ENCODE measurements around the gene C9orf72.
A peak's percentile ranks its signal among the peaks of the same experiment; 100 is the strongest.

The C9orf72 gene

DNA sequence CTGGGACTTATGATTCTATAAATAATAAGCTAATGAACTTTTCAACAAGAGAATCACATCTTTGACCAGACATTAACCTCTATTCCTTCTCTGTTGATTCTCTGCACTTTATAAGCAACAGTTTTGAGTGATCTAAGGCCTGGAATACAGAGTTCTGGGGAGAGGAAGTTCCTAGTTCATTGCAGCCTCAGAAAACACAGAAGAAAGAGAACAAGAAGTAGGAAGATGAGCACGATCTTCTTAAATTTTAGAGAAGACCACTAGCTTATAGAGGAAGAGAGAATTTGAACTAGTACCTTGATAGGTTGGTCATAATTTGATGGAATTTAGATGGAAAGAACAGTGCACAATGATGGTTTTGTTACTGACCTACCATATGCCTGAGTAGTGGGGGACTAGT, 8.5 kb upstream of the C9orf72 start:
- no peak for DNase-seq (ENCODE audit: low read depth in 2 of 2)

DNA sequence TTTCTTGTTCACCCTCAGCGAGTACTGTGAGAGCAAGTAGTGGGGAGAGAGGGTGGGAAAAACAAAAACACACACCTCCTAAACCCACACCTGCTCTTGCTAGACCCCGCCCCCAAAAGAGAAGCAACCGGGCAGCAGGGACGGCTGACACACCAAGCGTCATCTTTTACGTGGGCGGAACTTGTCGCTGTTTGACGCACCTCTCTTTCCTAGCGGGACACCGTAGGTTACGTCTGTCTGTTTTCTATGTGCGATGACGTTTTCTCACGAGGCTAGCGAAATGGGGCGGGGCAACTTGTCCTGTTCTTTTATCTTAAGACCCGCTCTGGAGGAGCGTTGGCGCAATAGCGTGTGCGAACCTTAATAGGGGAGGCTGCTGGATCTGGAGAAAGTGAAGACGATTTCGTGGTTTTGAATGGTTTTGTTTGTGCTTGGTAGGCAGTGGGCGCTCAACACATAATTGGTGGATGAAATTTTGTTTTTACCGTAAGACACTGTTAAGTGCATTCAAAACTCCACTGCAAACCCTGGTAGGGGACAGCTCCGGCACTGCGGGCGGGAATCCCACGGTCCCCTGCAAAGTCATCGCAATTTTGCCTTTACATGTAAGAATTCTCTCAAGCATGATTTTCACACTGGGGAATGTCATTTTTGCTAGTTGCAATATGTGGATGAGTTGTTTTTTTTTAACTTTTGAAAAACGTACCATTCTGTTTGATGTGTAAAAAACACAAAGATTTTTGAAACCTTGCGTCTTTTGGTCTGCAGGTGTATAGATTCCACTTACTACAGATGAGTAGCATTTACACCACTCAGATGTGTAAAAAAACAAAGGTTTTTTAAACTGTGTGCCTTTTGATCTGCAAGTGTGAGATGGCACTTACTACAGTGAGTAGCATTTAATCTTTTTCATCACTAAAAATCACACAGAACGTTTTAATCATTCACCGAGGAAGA, 631 bp upstream of the C9orf72 start:
- DNase-seq (ENCODE audit: low read depth in 2 of 2): peak; percentile 81 to 95

DNA sequence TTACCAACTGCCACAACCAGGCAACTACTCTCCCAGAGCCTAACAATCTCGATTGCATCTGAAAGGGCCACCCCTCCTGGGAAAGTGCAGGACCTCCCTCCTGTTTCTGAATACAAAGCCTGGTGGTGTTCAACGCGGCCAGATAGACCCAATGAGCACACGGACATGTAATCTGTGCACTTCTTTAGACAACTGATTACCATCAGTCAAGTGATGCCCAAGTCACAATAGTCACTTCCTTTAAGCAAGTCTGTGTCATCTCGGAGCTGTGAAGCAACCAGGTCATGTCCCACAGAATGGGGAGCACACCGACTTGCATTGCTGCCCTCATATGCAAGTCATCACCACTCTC, 739 bp downstream of the C9orf72 start:
- peak in 1 of 2 donors; percentile 51 for DNase-seq (ENCODE audit: low read depth in 2 of 2)

DNA sequence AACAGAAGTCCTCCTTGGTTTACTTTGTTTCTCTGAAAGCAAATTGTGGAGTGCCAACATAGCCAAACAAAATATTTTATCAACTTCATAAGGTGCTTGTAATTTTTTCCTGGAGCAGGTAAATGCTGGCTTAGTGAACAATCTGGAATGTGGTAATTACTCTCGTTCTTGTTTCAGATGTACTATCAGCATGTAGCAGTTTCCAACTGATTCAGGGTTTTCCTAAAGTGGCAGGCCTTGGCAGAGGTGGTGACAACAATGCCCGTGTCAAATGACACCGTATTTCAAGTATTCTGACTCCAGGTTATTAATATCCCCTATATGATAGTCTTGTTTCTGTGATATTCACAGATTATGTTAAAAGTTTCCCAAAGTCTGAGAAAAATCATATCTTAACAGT, 1.2 kb downstream of the C9orf72 start:
- no peak for DNase-seq (ENCODE audit: low read depth in 2 of 2)

DNA sequence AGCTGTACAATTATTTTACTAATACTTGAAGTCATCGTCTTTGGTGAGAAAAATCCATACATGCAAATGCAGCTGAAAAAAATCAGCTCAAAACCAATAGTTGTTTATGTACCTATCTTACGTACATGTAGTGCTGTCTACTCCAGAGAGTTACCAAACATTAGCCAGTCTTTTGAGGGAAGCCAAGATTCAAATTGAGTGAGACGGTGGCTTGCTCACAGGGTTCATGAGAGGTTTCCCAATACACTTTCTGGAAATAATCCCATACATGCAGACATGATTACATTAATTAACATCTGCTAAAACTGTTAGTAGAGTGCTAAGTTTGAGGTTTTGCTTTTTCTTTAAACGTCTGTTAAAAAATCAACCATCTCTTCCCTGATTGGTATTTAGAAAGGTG, 2.3 kb downstream of the C9orf72 start:
- no peak for DNase-seq (ENCODE audit: low read depth in 2 of 2)

DNA sequence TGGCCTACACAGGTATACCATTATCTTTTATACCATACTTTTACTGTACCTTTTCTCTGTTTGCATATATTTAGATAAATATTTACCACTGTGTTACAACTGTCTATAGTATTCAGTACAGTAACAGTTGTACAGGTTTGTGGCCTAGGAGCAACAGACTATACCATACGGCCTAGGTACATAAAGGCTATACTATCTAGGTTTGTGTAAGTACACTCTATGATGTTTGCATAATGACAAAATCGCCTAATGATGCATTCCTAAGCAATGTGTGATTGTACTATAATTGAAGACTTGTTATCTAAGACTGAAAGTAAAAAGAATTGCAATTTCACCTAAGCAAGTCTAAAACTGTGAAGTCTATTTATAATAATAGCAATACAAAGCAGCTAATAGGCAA, 3.9 kb downstream of the C9orf72 start:
- DNase-seq (ENCODE audit: low read depth in 2 of 2): no peak

DNA sequence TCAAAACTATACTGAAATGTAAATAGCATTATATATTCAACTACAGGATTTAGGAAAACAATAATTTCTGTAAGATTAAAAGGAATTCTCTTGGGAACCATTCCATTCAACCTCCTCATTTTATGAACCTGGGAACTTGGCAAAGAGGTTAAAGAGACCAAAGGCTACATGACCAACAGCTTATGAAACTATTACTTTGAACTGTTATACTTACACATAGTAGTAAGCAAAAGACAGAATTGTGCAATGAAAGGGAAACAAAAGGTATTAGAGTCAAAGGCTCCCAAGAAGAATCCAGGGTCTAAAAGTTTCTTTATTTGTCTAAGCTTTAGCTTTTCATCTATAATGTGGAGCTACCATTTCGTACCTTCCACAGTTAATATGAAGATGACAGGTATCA, 7.2 kb downstream of the C9orf72 start:
- no peak for DNase-seq (ENCODE audit: low read depth in 2 of 2)

DNA sequence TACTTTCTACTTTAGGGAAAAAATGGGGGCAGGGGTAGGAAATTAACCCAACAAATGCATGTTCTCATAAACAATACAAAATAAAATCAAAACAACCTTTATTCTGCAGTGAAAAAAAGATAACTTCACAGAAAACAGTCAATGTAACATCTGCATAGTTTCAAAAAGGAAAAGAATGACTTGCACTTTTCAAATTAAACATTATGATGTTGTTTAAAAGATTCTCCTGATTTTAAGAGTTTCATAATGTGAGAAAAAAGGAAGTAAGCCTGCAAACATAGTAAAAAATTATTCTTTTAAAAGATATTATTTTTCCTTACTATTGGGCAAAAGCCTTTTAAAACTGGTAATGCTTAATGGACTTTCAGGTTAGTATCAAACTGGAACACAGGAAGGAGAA, 7.6 kb downstream of the C9orf72 start:
- no peak for DNase-seq (ENCODE audit: low read depth in 2 of 2)

DNA sequence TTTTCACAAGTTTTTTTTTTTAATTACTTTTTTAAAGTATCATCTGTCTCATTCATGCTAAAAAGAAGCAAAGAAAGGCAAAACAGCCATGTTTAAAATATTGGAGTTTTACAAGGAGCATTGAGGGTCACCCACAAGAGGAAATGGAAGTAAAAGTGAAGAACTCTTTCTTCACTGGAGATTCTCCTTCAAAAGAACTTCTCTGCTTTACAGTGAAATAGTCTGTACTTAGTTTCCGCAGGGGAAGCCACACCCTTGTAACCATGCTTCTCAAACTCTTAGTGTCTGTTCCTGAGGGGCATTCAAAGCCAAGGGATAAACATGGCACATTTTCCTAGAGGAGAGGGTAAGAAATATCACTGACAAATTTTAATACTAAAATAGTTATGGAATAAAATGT, 8.6 kb downstream of the C9orf72 start:
- DNase-seq (ENCODE audit: low read depth in 2 of 2): no peak

DNA sequence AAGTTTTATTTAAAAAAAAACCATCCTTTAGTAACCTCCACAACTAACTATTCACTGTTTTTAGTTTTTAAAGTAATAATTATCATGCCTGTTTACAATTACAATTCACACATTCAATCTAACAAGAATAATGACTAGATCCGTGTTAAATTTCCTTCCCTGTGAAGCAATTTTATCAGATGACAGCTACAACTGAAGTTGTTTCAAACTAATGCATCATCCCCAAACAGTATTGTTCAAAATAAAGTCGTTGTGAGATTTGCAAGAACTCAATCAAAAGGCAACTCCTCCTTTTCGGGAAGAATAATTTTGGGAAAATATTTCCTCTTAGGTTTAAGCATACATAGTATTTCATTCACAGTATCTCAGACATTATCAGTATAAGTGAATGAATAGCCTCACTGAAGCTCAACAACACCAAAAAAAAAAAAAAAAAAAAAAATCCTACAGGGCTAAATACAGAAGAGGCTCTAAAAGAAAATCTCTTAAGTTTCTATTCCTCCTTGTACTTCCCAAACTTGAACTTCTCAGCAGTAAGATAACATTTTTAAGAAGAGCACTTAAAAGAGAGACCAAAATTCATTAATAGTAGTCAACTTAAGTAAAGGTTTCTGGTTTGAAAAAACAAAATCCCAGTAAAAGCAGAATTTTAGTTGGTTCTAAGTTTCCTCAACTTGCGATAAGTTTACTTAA, 9.4 kb downstream of the C9orf72 start:
- no peak for DNase-seq (ENCODE audit: low read depth in 2 of 2)

DNA sequence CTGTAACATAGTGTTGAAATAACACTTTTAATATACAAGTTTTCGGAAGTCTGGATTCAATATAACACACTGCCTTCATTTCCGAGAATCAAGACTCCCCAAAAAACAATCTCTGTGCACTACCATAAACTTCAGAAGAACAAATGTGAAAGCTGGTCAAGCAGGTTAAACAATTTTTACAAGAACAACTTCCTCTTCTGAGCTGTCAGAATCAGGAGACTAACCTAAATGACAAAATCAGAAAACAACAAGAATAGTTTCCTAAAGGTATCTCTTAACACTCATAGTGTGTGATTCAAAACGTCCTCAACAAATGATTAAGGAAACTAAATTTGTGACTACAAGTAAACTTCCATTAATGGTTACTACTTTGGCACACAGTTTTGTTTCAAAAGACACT, 11.6 kb downstream of the C9orf72 start:
- no peak for DNase-seq (ENCODE audit: low read depth in 2 of 2)

DNA sequence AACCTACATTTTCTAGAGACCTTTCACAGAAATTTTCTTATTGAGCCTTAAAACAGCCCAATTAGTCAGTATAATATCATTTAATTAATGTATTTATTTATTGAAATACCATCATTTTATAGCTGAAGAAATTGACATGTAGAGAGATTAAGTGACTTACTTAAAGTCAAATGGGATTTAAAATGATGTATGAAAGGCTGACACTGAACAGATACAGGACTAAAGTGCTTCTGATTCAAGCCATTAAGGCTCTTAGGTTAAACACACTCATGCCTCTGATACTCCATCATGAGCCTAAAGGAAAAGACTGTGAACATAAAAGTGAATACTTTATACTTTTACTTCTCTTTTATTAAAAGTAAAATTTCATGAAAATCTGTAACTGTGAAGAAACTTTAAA, 12.8 kb downstream of the C9orf72 start:
- no peak for DNase-seq (ENCODE audit: low read depth in 2 of 2)

DNA sequence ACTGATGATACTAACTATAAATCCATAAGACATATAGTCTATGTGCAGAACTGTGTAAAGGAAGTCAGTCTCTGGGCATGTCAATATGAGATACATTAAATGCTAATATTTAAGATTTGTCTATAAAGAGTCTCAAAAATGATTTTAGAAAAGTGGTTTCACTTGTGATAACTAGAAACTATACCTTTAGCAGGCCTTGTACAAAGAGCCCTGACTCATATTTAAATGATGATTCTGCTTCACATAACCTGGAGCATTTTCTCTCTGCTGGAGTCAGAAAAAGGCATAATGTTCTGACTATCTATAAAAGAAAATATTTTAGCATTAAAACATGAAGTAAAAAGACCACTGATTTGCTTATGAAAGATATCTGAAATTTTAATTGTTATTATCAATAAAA, 15.0 kb downstream of the C9orf72 start:
- no peak for DNase-seq (ENCODE audit: low read depth in 2 of 2)

DNA sequence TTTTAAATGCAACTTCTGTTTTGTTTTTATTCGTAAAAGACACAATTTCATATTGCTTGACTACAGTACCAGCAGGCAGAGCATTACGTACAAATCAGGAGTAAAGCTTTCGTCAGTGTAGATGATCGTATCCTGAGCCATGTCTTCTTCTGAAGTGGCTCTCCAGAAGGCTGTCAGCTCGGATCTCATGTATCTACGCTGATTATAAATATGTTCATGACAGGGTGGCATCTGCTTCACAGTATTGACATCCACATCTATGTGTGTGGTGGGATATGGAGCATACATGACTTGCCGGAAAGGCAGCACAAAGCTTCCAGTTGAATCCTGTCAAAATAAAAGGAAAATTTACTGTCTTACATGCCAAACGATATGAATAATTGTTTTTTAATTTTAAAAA, 16.8 kb downstream of the C9orf72 start:
- no peak for DNase-seq (ENCODE audit: low read depth in 2 of 2)

DNA sequence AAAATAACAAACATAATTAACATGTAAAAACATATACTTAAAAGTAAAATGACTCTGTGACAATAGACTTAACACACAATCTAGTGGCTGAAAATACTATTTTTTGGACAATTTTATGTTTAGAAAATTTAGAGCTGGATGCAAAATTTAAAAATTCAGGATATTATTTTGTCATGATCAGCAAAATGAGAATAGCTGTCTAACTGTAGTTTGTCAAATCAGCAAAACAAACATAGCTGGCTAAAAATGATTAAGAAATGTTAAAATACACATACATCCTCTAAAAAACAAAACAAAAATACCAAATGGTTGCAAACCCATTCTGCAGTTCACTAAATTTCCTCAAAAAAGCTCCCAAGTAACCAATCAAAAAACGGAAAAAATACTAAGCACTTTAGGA, 18.6 kb downstream of the C9orf72 start:
- no peak for DNase-seq (ENCODE audit: low read depth in 2 of 2)

DNA sequence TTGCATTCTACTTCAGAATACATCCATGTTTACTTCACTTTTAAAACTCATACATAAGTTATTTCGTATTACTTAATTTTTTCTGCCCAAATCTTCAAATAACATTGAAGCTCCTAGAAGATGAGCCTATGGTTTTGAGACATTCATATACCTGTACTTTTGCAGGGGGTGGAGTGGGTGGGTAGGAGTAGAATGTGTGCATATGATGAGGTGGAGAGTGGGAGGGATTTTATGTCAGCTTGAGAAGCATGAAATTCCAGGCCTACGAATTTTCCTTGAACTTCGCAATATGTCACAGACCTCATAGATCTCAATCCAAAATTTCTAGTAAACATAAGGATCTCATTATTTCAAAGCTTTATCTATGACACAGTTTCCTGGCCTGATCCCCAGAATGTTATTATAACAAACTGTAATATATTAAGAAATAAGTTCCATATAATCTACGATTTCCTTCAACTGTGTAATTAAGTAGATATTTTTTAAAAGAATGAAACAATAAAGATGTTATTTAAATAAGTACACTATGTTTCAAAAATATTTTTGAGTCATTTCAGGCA, 24.0 kb downstream of the C9orf72 start:
- no peak for DNase-seq (ENCODE audit: low read depth in 2 of 2)

DNA sequence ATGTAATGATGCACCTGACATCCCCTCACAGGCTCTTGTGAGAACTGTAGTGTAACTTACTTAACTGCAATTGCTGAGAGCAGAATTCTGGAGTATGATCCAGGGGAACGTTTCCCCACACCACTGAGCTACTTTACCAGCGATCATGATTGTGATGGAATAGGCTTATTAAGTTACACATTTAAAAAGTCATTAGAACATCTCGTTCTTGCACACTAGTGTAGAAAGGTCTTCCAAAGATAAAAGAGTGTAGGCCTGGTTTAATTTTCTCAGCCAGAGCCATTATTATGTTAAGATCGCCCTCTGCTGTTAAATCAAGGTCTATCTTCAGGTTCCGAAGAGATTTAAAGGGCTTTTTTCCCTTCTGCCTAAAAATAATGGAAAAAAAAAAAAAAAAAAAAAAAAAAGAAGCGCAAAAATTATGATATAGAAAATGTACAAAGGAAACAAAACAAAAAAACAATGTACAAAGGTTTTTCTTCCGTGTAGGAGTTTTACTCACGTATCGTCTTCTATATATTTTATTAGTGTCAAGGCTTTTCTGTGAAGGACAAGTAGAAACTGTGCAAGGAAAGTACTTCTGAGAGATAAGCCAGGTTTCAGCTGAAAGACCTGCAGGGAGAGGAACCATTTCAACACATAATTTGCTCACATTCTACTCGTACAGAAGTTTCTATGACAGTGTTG, 25.1 kb downstream of the C9orf72 start:
- no peak for DNase-seq (ENCODE audit: low read depth in 2 of 2)

DNA sequence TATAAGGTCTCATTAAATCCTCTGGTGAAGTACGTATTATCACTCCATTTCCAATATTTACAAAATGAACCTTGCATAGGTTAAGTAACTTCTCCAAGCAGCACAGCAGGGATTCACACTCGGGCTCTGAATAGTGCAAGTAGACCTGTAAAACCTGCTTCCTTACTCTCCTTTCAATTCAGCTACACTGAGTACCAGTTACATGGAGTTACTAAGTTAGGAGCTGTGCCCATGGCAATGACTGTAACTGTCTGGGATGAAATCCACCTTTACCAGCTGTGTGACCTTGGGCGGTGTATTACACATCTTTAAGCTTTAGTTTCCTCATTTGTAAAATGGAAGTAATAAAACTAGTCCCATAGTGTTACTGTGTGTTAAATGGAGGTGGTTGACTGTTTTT, 27.8 kb downstream of the C9orf72 start:
- no peak for DNase-seq (ENCODE audit: low read depth in 2 of 2)

DNA sequence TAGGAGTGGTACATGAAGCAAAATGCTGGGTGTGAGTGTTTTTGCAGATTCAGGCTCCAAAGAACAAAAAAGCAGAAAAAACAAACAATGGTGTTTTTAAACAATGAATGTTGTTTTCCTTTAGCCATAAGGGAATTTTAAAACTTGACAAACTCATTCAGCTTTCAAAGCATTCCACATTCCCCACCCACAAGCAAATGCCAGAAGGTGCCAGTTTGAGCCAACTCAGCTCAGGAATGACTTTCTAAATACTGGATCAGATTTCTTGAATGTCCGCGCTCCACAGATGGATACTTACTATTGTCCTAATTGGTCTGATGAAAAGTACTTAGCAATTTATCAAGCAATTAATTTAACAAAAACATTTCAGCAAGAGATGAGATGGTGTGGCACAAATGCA, 30.8 kb downstream of the C9orf72 start:
- no peak for DNase-seq (ENCODE audit: low read depth in 2 of 2)

DNA sequence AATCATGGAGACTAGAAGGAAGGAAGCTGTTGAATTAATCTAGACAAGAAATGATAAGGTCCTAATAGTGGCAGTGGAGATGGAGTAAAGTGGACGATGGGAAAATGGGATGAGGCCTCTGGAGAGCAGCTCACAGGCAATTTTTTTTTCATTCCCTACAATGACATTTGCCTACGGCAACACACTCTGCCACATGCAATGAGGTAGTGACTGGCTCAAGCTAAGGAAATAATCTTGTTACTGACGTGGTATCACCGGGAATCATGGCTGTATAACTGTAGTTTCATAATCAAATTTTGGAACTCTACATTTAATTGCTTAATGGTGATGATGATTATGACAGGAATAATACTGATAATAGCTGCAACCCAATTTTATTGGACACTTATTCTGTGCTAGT, 31.5 kb downstream of the C9orf72 start:
- no peak for DNase-seq (ENCODE audit: low read depth in 2 of 2)

DNA sequence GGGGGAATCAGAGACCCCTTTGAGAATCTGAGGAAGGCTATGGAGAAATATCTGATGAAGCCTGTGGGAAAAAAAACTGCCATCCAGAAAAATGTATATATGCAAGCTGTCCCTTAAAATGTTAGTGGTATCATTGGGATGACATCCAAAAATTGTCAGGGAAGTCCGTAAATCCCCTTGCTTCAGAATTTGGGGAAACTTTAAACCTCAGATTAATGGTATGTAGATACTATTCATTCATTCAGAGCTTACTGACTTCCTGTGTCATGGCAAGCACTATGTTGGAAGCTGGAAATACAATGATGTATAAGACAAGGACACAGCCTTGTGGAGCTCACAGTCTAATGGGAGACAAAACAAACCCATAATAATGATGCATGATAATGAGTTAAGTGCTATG, 32.8 kb downstream of the C9orf72 start:
- DNase-seq (ENCODE audit: low read depth in 2 of 2): no peak

Measured in stimulated activated CD4-positive, alpha-beta T cell treated with anti-CD3 and anti-CD28 coated beads, Interleukin-1b, Interleukin-23, amount 100 ng/mL, for 4 hours (primary cell).